GM19240 (cell line): ENCODE data around the gene MN1.

Experiments
- DNase-seq: peaks from one replicate; pipeline ENCODE4 v3.0.0; 2011; ENCODE audit warnings: low spot score; ENCODE audit not compliant: insufficient read length

MN1 gene

GRCh38 chr22:27764722-27765236 lies 36.8 kb downstream of the MN1 start:
- no peak for DNase-seq

GRCh38 chr22:27761665-27762064 lies 39.9 kb downstream of the MN1 start:
- no peak for DNase-seq

GRCh38 chr22:27761000-27761399 lies 40.6 kb downstream of the MN1 start:
- DNase-seq: no peak

GRCh38 chr22:27760474-27760873 lies 41.1 kb downstream of the MN1 start:
- DNase-seq: no peak

- no peak for DNase-seq
These were observed 43.5 kb downstream of the MN1 start for GRCh38 chr22:27757928-27758525.

GRCh38 chr22:27756212-27756660 lies 45.3 kb downstream of the MN1 start:
- DNase-seq: no peak

- no peak for DNase-seq
These were observed 45.9 kb downstream of the MN1 start for GRCh38 chr22:27755521-27756211.

GRCh38 chr22:27754888-27755480 lies 46.6 kb downstream of the MN1 start:
- DNase-seq: no peak

- DNase-seq: no peak
These were observed 47.2 kb downstream of the MN1 start for GRCh38 chr22:27754247-27754887.

GRCh38 chr22:27752771-27753170 lies 48.8 kb downstream of the MN1 start:
- no peak for DNase-seq

GRCh38 chr22:27752141-27752540 lies 49.4 kb downstream of the MN1 start:
- no peak for DNase-seq

GRCh38 chr22:27751277-27752070 lies 50.1 kb downstream of the MN1 start:
- no peak for DNase-seq

- DNase-seq: no peak
These were observed 50.8 kb downstream of the MN1 start for GRCh38 chr22:27750584-27751265.

- no peak for DNase-seq
These were observed 51.8 kb downstream of the MN1 start for GRCh38 chr22:27749597-27750225.

GRCh38 chr22:27748751-27749191 lies 52.8 kb downstream of the MN1 start:
- no peak for DNase-seq

GRCh38 chr22:27748349-27748748 lies 53.2 kb downstream of the MN1 start:
- DNase-seq: no peak

- DNase-seq: no peak
These were observed 53.9 kb downstream of the MN1 start for GRCh38 chr22:27747396-27748221.

- DNase-seq: no peak
These were observed 54.6 kb downstream of the MN1 start for GRCh38 chr22:27746918-27747317.

GRCh38 chr22:27745809-27746208 lies 55.7 kb downstream of the MN1 start:
- DNase-seq: no peak
